GM08714 (cell line): ENCODE results near the gene PRPF40B.

ENCODE experiments used
- H3K4me3 ChIP-seq: fragments of 200-500 bp; sonication (Bioruptor generic); 2 replicates; pipeline ENCODE4 v1.5.1; 2014; ENCODE audit warnings: mild to moderate bottlenecking, low read length, inconsistent platforms
- ZNF274 ChIP-seq: IDR thresholded peaks from 2 replicates; pipeline ENCODE4 v1.6.1; 2012; ENCODE audit warnings: mild to moderate bottlenecking, low read depth, low read length

PRPF40B gene

DNA sequence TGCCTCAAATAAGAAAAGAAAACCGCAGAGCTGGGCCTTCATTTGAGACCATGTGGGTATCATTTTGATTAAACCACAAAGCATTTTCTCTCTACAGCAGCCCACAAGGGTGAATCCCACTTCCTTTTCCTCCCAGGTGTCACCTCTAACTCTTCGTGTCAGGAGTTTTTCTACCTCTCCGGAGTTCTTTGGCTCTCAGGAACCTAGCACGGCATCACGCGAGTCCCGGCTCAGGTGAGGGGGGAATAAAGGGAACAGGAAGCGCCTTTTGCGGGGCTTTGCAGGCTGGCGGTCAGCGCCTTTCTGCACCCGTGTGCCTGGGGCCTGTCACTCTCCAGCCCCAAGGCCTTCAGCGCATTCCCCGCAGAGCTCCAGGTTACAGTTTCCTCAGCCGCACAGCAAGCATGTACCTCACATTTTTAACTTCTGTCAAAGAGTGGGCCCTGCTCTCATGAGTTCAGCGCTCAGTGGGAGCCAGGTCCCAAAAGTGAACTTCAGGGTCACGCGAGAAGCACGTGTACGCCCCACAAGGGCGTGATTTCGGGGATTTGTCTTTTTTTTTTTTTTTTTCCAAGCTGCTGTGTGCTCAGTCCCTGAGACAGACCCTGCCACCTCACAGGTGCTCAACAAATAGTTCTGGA is 740 bp upstream of the PRPF40B start:
- H3K4me3 ChIP-seq: peak overlapping the region; percentile 81
- no peak for TF ChIP-seq ZNF274

DNA sequence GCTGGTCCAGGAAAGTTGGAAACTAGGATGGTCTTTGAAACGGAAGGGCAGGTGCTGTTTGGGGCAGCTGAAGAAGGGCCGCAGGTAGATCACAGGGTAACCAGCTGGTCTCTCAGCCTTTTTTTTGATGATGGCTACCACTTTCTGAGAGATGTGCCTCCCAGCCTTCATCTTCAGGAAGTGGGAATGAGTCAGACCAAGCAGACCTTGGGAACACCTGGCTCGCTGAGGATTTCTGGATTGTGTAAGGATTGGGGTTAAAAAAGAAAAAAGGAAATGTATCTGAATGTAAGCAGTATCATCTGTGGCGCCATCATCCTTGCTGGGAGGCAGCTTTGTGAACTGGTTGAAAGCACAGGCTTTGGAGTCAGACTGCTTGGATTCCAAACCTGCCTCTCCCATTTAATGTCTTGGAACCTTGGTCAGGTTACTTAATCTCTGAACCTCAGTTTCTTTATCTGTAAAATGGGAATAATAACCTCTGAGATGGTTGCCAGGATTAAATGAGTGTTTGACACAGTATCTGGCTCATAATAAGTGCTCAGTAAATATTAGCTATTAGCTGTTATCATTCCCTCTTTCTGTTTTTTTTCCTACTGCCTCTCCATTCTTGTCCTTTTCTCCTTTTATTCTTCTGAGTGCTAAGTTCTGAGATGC is 1.7 kb downstream of the PRPF40B start:
- no peak for TF ChIP-seq ZNF274
- no peak overlapping the region for H3K4me3 ChIP-seq

DNA sequence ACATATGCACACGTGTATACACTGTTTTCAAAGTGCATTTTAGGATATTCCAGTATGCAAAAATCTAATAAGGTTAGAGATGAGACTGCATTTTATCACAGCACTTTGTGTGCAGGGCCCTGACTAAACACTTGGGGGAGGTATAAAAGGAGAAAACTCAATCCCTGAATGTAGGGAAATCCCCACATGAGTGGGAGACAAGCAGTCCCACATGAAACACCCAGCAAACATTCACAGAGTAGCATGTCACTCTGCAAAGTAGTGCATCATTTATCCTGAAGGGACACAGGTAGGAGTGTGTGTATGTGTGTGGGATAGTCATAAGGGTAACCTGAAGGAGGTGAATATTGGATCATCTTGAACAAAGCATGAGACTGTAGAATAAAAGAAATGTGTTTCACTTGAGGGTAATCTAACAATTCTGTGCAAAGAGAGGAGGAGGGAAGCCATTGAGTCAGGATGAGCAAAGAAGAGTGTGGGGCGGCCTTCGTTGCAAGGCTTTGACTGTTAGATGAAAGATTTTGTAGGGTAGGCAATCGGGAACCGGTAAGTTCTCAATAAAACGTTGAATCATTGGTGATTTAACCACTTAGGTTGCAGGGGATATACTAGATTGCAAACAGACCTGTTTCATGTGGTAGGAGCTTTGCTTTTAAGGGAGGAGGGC is 2.9 kb downstream of the PRPF40B start:
- no peak overlapping the region for H3K4me3 ChIP-seq
- TF ChIP-seq ZNF274: no peak

DNA sequence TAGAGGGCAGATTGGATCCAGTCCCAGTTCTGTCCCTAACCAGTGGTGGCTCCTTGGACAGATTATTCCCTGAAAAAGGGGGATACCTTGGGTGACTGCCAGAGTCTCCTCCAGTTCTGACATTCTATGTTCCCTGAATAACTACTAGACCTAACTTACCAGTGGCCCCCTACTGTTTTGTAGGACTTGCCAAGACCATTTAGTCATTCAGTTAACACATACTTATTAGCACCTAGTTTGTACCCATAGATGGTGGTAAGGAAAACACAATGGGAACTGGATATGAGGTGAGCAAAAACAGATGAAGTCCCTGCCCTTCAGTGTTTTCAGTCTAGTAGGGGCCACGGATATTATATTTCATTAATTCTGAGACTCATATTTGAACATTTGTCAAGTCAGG is 3.5 kb downstream of the PRPF40B start:
- TF ChIP-seq ZNF274: no peak
- no peak overlapping the region for H3K4me3 ChIP-seq

DNA sequence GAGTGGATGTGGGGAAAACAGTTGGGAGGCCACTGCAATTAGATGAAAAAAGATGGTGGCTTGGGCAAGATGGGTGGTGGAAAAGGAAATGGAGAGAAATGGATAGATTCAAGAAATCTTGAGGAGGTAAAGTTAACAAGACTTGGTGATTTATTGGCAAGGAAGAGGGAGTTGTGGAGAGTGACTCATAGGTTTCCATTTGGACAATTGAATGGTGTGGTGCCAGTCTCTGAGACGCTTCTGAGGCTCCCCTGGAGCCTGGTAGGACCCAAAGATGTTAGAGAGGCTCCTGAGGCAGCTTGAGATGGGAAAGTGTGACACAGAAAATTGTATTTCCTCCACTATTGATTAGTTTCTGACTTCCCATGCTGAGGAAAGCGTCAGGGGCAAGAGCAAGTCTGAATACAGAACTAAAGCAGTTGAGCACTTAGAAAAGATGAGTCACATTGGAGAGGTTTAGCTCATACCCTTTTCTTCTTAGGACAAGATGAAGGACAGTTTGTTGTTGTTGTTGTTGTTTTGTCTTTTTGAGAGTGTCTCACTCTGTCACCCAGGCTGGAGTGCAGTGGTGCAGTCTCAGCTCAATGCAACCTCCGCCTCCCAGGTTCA is 4.5 kb downstream of the PRPF40B start:
- no peak overlapping the region for H3K4me3 ChIP-seq
- no peak for TF ChIP-seq ZNF274

DNA sequence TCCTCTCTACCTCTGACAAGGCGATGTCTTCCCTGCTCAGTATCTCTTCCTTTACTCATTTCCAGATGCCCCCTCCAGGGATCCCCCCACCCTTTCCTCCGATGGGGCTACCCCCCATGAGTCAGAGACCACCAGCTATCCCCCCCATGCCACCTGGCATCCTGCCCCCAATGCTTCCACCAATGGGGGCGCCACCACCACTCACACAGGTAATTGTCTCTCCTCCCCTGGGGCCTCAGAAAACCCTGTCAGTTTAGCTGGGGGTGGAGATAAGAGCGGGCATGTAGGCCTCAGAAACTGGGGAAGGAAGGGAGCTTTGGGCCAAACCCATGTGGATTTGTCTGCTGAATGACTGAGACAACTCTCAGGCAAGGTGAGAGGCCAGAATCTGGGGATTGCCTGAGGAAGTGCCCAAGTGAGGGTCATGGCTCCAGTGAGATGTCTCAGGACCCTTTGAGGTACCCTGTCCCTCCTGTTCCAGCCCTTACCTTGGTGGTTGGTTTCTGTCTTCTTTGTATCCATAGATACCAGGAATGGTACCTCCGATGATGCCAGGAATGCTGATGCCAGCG is 8.1 kb downstream of the PRPF40B start:
- no peak overlapping the region for H3K4me3 ChIP-seq
- no peak for TF ChIP-seq ZNF274

DNA sequence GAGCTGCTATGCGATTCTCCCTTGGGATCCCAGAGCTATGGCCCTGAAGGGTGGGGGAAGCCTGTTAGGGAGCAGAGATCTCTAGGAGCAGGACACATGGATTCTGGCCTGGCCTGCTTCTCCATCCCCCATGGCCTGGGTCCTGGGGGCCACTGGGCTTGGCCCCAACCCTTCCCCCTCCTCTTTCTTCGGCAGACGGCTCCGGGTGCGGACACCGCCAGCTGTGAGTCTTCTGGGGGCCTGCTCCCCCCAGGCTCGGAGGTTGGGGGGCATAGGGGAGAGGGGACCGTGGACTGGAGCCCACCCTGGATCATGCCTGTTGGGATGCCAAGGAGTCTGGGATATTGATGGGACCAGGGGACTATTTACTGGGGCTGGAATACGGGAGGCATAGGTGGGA is 9.0 kb downstream of the PRPF40B start:
- no peak overlapping the region for H3K4me3 ChIP-seq
- TF ChIP-seq ZNF274: no peak

DNA sequence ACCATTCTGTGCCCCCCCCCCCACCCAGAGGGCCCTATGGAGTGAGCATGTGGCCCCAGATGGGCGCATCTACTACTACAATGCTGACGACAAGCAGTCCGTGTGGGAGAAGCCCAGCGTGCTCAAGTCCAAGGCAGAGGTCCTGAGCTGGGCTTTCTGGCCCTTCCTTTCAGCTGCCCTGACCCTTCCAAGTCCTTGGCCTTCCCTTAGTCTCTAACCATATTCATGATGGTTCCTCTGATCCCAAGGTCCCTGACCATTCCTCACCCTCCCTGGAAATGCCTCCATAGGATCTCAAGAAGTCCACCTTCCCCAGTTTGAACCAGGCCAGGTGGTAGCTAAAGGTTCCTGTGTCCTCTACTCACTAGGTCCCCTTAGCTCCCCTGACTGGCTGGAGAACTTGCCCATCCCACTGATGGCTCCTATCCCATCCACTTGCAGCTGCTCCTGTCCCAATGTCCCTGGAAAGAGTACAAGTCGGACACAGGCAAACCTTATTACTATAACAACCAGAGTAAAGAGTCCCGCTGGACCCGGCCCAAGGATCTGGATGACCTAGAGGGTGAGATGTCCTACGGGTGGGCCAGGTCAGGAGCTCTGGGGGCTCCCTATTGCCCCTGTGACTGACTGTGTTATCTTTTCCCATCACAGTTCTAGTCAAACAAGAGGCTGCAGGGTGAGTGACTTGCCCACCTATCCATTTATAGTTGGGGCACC is 9.8 kb downstream of the PRPF40B start:
- no peak for TF ChIP-seq ZNF274
- H3K4me3 ChIP-seq: no peak overlapping the region

DNA sequence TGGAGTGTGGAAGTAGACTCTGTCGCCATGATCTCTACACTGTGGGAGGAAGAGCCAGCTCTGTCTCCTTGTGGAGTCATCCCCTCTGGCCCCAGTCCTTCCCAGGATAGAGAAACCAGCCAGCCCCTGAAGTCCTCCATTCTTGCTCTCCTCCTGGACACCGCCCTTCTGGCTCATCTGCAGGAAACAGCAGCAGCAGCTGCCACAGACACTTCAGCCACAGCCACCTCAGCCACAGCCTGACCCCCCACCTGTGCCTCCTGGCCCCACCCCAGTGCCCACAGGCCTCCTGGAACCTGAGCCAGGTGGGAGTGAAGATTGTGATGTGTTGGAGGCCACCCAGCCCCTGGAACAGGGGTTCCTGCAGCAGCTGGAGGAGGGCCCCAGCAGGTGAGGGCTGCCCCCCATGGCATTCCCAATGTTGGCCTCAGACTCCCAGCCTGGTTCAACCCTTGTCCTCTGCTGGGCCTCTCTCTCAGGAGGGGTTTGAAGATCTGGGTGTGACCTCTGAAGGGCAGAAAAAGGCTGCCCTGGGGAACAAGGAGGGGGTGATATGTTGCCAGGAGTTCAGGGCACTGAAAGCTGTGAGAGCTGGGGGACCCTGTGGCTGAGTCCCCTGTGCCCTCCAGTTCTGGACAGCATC is 10.5 kb downstream of the PRPF40B start:
- no peak for TF ChIP-seq ZNF274
- H3K4me3 ChIP-seq: no peak overlapping the region

DNA sequence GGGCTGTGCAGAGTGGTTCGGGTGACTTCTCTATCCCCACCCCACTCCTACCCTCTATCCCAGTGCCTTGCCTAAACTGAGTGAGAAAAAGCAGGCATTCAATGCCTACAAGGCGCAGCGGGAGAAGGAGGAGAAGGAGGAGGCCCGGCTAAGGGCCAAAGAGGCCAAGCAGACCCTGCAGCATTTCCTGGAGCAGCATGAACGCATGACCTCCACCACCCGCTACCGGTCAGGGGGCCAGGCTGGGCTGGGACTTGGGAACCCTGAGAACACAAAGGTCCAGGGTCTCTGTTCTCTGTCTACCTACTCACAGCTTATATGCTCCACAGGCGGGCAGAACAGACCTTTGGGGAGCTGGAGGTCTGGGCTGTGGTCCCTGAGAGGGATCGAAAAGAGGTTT is 11.7 kb downstream of the PRPF40B start:
- no peak overlapping the region for H3K4me3 ChIP-seq
- TF ChIP-seq ZNF274: no peak

DNA sequence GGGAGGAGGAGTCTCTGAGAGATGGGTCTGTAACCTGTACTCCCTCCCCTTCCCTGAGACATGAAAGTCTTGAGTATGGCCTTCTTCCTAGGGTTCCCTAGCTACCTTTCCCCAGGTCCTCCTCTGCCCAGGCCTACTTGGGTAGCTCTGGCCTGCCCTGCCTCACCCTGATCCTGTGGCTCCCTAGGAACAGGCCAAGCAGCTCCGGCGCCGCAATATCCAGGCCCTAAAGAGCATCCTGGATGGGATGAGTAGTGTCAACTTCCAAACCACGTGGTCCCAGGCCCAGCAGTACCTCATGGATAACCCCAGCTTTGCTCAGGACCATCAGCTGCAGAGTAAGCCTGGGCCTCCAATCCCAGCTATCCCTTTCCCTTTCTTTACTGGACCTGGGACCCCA is 12.3 kb downstream of the PRPF40B start:
- no peak overlapping the region for H3K4me3 ChIP-seq
- no peak for TF ChIP-seq ZNF274

DNA sequence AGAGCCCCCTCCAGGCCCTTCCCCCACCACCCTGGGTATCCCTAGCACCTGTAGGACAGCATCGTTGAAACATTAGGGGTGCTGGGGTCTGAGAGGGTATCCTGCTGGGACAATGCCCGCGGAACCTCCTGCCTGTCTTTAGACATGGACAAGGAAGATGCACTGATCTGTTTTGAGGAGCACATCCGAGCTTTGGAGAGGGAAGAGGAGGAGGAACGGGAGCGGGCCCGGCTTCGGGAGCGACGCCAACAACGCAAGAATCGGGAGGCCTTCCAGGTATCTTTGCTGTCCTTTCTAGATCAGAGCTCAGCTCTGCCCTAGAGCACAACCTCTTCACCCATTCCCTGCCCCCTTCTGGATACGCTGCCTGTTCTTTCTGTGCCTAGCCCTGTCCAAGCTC is 13.2 kb downstream of the PRPF40B start:
- no peak for TF ChIP-seq ZNF274
- H3K4me3 ChIP-seq: no peak overlapping the region

DNA sequence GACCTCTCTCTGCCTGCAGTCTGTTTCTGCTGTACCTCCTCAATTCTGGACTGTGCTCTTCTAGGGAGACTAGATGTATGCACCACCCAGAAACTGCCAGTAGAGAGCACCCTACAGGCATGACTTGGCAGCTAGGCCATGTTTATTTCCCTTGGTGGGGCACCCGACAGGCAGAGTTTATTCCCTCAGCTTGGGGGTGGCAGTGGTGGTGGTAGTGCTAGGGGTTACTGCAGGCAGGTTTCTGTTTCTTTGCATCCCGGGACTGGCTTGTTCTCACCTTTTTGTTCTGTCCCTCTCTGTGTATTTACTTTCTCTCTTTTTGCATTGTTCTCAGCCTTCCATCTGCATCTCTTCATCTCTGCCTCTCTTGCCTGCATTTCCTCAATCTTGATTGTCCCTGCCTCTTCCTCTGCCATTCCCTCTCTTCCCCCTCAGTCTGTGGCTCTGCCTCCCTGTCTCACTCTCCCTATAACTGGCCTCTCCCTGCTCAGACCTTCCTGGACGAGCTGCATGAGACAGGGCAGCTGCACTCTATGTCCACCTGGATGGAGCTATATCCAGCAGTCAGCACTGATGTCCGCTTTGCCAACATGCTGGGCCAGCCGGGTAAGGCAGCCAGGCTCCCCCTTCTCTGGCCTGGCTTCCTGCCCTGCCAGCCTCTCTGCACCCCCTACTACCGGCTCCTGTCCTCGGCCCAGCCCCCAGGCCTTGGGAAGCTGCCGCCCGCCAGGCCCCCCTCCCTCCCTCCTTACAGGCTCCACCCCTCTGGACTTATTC is 13.8 kb downstream of the PRPF40B start:
- H3K4me3 ChIP-seq: no peak overlapping the region
- TF ChIP-seq ZNF274: no peak
